ENCODE data around the gene P2RY6.

Gene P2RY6

GRCh38 chr11:73228268-73229134 is 43.6 kb upstream of the P2RY6 start:
- Histone ChIP-seq H3K9me3 (ENCODE audit: insufficient read depth, low read length, severe bottlenecking) (no peaks in the 10 kb centered on the region), H3K27ac (ENCODE audit: low read length) (no peak overlapping the region), H3K4me2 (ENCODE audit: insufficient read depth, low read length) (no peak overlapping the region), H3K79me2 (ENCODE audit: insufficient read depth, low read length) (no peaks in the 10 kb centered on the region), H4K20me1 (ENCODE audit: insufficient read depth, low read length) (no peaks in the 10 kb centered on the region), H3K27me3 (ENCODE audit: insufficient read depth, low read length, poor library complexity) (no peaks in the 10 kb centered on the region), H3K4me3 (ENCODE audit: low read depth in 1 of 2, low read length in 2 of 2) (no peak overlapping the region), H2AFZ (ENCODE audit: low read depth, low read length) (no peak overlapping the region), H3K4me1 (ENCODE audit: insufficient read depth, low read length) (peaks cover 9% of the 10 kb centered on the region; the same call in 1 of the 2 replicates), H3K9ac (ENCODE audit: low read depth, low read length) (no peak overlapping the region), H3K36me3 (ENCODE audit: insufficient read depth, low read length) (no peaks in the 10 kb centered on the region)
- DNase-seq, result no peak
- ATAC-seq (ENCODE audit: insufficient read depth, low read depth), result no peak
- no peak for TF ChIP-seq CTCF (IDR thresholded peaks at IDR 0.05; ENCODE audit: borderline replicate concordance, extremely low read depth, low read length, poor library complexity, severe bottlenecking)
- TF ChIP-seq EZH2 (IDR thresholded peaks at IDR 0.05; ENCODE audit: borderline replicate concordance, low read depth, low read length, severe bottlenecking), result no peak

GRCh38 chr11:73229321-73229895 is 42.7 kb upstream of the P2RY6 start:
- H3K4me3 ChIP-seq (ENCODE audit: low read depth in 1 of 2, low read length in 2 of 2), result no peak overlapping the region
- ATAC-seq (ENCODE audit: insufficient read depth, low read depth), result no peak
- H4K20me1 ChIP-seq (ENCODE audit: insufficient read depth, low read length), result no peaks in the 10 kb centered on the region
- no peak overlapping the region for H2AFZ ChIP-seq (ENCODE audit: low read depth, low read length)
- no peaks in the 10 kb centered on the region for H3K9me3 ChIP-seq (ENCODE audit: insufficient read depth, low read length, severe bottlenecking)
- H3K27ac ChIP-seq (ENCODE audit: low read length), result no peak overlapping the region
- H3K4me2 ChIP-seq (ENCODE audit: insufficient read depth, low read length), result no peak overlapping the region
- H3K36me3 ChIP-seq (ENCODE audit: insufficient read depth, low read length), result no peaks in the 10 kb centered on the region
- no peaks in the 10 kb centered on the region for H3K79me2 ChIP-seq (ENCODE audit: insufficient read depth, low read length)
- no peak for TF ChIP-seq CTCF (IDR thresholded peaks at IDR 0.05; ENCODE audit: borderline replicate concordance, extremely low read depth, low read length, poor library complexity, severe bottlenecking)
- TF ChIP-seq EZH2 (IDR thresholded peaks at IDR 0.05; ENCODE audit: borderline replicate concordance, low read depth, low read length, severe bottlenecking), result no peak
- H3K4me1 ChIP-seq (ENCODE audit: insufficient read depth, low read length), result peaks cover 1% of the 10 kb centered on the region; the same call in 1 of the 2 replicates
- no peaks in the 10 kb centered on the region for H3K27me3 ChIP-seq (ENCODE audit: insufficient read depth, low read length, poor library complexity)
- DNase-seq, result no peak
- H3K9ac ChIP-seq (ENCODE audit: low read depth, low read length), result no peak overlapping the region

- Histone ChIP-seq H3K9me3 (ENCODE audit: insufficient read depth, low read length, severe bottlenecking) (no peaks in the 10 kb centered on the region), H3K4me2 (ENCODE audit: insufficient read depth, low read length) (no peak overlapping the region), H3K27me3 (ENCODE audit: insufficient read depth, low read length, poor library complexity) (no peaks in the 10 kb centered on the region), H3K27ac (ENCODE audit: low read length) (no peak overlapping the region), H3K4me3 (ENCODE audit: low read depth in 1 of 2, low read length in 2 of 2) (no peak overlapping the region), H2AFZ (ENCODE audit: low read depth, low read length) (no peak overlapping the region), H3K79me2 (ENCODE audit: insufficient read depth, low read length) (no peaks in the 10 kb centered on the region), H4K20me1 (ENCODE audit: insufficient read depth, low read length) (no peaks in the 10 kb centered on the region), H3K4me1 (ENCODE audit: insufficient read depth, low read length) (no peaks in the 10 kb centered on the region), H3K9ac (ENCODE audit: low read depth, low read length) (no peak overlapping the region), H3K36me3 (ENCODE audit: insufficient read depth, low read length) (no peaks in the 10 kb centered on the region)
- DNase-seq (no peak), ATAC-seq (ENCODE audit: insufficient read depth, low read depth) (no peak)
- TF ChIP-seq CTCF (IDR thresholded peaks at IDR 0.05; ENCODE audit: borderline replicate concordance, extremely low read depth, low read length, poor library complexity, severe bottlenecking), result no peak
- TF ChIP-seq EZH2 (IDR thresholded peaks at IDR 0.05; ENCODE audit: borderline replicate concordance, low read depth, low read length, severe bottlenecking), result no peak
Observed at GRCh38 chr11:73229896-73230875, 42.0 kb upstream of the P2RY6 start.

All from DND-41 (cell line).